Measurements from ENCODE around the gene CEP350. TPM values are rescaled to one million over a fixed set of nuclear protein-coding genes. Genes with fewer than 3 reads are reported as not detected.

CEP350 gene
- total RNA-seq, 1 donor from 2014 or later = 31.1 TPM

DNA sequence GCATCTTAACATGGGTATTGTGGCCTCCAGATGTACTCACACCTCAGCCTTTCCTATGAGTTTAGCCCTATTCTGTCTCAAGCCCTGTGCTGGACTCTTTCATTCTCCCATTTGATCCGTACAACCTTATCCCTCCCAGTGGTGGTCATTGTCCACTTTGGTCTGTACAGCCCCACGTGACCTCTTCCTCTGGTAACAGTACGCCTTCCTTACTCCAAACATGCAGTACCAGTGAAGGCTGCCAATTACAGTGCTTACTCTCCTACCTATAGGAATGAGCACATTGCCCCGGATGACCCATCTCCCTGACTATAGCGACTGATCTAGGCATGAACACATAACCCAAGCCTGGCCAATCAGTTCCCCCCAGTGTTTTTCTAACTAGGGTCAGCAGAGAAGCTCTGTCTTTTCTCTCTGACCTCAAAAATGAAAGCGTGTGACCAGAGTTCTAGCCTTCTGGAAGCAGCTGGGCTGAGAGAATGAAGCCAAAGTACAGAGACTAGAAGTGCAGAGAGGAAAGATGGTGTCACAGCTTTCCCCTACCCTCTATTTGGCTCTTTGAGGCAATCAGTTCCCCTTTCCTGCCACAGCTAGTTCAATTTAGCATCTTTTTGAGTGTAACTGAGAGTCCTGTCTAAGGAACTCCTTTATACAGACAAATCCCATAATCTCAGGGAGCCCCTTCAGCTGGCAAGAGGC, 190.2 kb downstream of the CEP350 start:
- no peak for FAIRE-seq
- no peak for DNase-seq (ENCODE audit: low read depth)

DNA sequence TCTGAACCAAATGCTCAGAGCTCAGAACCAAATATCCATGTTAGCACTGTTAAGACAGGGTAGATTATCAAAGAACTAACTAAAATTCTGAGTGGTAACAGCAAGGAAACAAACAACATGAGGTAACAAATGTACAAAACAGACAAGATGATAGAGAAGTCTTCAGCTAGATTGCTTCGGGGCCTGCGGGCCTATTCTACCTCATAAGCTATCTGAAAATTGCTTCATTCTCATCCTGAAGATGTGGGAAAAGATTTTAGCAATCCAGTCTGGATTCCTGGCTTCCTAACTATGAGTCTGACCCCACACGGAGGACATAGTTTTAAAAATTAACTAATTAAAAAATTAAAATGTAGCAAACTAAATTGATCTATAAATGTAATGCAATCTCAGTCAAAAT, 190.8 kb downstream of the CEP350 start:
- Histone ChIP-seq H3K36me3 (ENCODE audit: control insufficient read depth, insufficient read depth, low read length) (no peaks in the 10 kb centered on the region), H3K4me3 (ENCODE audit: low read depth, low read length) (no peak overlapping the region), H3K27me3 (ENCODE audit: control insufficient read depth, insufficient read depth, low read length) (no peaks in the 10 kb centered on the region)
- DNase-seq (ENCODE audit: low read depth) = no peak
- no peak for FAIRE-seq
- TF ChIP-seq, protein P1, sequence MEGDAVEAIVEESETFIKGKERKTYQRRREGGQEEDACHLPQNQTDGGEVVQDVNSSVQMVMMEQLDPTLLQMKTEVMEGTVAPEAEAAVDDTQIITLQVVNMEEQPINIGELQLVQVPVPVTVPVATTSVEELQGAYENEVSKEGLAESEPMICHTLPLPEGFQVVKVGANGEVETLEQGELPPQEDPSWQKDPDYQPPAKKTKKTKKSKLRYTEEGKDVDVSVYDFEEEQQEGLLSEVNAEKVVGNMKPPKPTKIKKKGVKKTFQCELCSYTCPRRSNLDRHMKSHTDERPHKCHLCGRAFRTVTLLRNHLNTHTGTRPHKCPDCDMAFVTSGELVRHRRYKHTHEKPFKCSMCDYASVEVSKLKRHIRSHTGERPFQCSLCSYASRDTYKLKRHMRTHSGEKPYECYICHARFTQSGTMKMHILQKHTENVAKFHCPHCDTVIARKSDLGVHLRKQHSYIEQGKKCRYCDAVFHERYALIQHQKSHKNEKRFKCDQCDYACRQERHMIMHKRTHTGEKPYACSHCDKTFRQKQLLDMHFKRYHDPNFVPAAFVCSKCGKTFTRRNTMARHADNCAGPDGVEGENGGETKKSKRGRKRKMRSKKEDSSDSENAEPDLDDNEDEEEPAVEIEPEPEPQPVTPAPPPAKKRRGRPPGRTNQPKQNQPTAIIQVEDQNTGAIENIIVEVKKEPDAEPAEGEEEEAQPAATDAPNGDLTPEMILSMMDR (IDR thresholded peaks at IDR 0.05; ENCODE audit: insufficient read depth, low read length, severe bottlenecking) = no peak

More for the DNA sequence above, 190.2 kb downstream of the CEP350 start:
- Histone ChIP-seq H3K4me3 (ENCODE audit: low read depth, low read length) (no peak overlapping the region), H3K27me3 (ENCODE audit: control insufficient read depth, insufficient read depth, low read length) (no peaks in the 10 kb centered on the region), H3K36me3 (ENCODE audit: control insufficient read depth, insufficient read depth, low read length) (no peaks in the 10 kb centered on the region)
- TF ChIP-seq, protein P1 (IDR thresholded peaks at IDR 0.05; ENCODE audit: insufficient read depth, low read length, severe bottlenecking) = no peak

DNA sequence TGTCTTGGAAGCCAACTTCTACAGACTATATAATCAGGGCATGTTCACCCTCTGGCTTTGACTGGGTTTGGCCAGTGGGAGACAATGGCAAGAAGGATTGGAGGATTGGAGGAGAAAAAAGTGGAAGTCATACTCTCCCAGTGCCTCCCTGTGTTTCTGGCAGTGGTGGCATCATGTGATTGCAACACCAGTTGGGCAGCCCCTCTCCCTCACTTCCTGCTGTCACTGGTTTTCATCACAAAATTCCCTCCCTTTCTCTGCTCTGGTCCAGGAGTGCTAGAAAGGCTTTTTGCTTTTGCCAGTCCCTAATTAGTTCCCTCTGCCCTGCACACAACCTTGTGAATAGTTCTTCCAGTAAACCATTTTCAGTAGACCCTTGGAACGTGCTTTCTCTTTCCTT, 196.4 kb downstream of the CEP350 start:
- Histone ChIP-seq H3K36me3 (ENCODE audit: control insufficient read depth, insufficient read depth, low read length) (no peaks in the 10 kb centered on the region), H3K4me3 (ENCODE audit: low read depth, low read length) (no peak overlapping the region), H3K27me3 (ENCODE audit: control insufficient read depth, insufficient read depth, low read length) (no peaks in the 10 kb centered on the region)
- TF ChIP-seq, protein P1 (IDR thresholded peaks at IDR 0.05; ENCODE audit: insufficient read depth, low read length, severe bottlenecking) = no peak
- no peak for DNase-seq (ENCODE audit: low read depth)
- FAIRE-seq = no peak

DNA sequence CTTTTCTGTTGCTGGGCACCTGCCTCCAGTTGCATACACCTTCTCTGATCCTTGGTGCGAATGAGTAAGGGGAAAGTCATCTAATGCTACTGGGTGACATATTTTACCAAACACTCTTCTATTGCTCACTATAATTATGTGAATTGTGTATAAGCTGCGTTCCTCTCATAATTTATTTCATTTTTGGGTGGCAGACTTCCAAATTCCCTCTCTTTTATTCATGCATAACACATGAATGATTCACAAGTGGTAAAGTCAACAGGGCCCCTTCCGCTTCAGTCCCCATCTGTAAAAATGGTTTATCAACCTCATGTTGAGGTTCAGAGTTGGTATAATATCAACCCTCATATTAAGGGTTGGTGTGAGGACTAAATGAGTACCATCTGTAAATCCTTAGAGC, 196.9 kb downstream of the CEP350 start:
- Histone ChIP-seq H3K36me3 (ENCODE audit: control insufficient read depth, insufficient read depth, low read length) (no peaks in the 10 kb centered on the region), H3K27me3 (ENCODE audit: control insufficient read depth, insufficient read depth, low read length) (no peaks in the 10 kb centered on the region), H3K4me3 (ENCODE audit: low read depth, low read length) (no peak overlapping the region)
- DNase-seq (ENCODE audit: low read depth) (peak; percentile 92), FAIRE-seq (no peak)
- TF ChIP-seq, protein P1 (IDR thresholded peaks at IDR 0.05; ENCODE audit: insufficient read depth, low read length, severe bottlenecking) = no peak

DNA sequence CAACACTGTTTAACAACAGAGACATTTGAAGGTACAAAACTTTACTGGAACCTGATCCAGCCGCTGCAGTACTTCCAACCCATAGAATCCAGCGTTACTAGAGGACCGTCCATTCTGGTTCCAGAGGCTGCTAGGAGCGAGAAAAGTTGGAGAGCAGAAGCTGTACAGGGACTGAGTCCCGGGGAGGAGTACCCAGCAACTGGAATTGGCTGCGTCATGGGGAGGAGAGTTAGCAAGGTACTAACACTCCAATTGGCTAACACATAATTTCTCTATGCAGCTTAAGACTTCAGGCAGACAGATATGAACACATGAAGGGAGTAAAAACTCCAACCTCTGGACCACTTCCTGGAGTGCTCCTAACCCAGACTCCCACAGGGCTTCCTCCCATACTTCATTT, 198.0 kb downstream of the CEP350 start:
- TF ChIP-seq, protein P1 (IDR thresholded peaks at IDR 0.05; ENCODE audit: insufficient read depth, low read length, severe bottlenecking) = no peak
- no peak for DNase-seq (ENCODE audit: low read depth)
- no peaks in the 10 kb centered on the region for H3K27me3 ChIP-seq (ENCODE audit: control insufficient read depth, insufficient read depth, low read length)
- no peak overlapping the region for H3K4me3 ChIP-seq (ENCODE audit: low read depth, low read length)
- no peaks in the 10 kb centered on the region for H3K36me3 ChIP-seq (ENCODE audit: control insufficient read depth, insufficient read depth, low read length)
- no peak for FAIRE-seq

DNA sequence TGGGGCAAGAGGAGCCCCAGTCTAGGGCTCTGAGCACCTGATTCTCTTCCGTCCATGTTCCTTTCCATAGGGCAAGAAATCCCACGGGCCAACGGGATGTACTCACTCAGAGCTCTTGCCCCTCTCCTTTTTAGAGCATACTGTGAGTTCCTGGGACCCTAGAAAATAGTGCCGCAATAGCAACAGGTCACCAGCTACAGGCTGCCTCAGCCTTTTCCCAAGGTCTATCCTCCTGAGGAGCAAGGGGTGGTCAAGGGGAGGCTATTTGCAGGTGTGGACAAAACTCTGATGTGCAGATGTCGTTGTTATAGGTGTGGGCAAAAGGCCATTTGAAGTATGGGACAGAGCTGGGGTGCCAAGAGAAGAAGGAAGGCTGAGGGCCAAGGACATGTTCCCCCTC, 198.4 kb downstream of the CEP350 start:
- no peak for DNase-seq (ENCODE audit: low read depth)
- TF ChIP-seq, protein P1 (IDR thresholded peaks at IDR 0.05; ENCODE audit: insufficient read depth, low read length, severe bottlenecking) = no peak
- FAIRE-seq = no peak
- H3K36me3 ChIP-seq (ENCODE audit: control insufficient read depth, insufficient read depth, low read length) = no peaks in the 10 kb centered on the region
- H3K27me3 ChIP-seq (ENCODE audit: control insufficient read depth, insufficient read depth, low read length) = no peaks in the 10 kb centered on the region
- H3K4me3 ChIP-seq (ENCODE audit: low read depth, low read length) = no peak overlapping the region
